ENCODE results near the gene ASPHD2. TPM values are rescaled to one million over a fixed set of nuclear protein-coding genes. Genes with fewer than 3 reads are reported as not detected.
"Not testable (repeated sequence)": the region's sequence is repeated elsewhere in the genome, so short reads cannot be mapped to it uniquely, and the experiment has no call there.

Gene ASPHD2
- total RNA-seq, 1 donor from 2014 or later: 0.13 TPM

DNA sequence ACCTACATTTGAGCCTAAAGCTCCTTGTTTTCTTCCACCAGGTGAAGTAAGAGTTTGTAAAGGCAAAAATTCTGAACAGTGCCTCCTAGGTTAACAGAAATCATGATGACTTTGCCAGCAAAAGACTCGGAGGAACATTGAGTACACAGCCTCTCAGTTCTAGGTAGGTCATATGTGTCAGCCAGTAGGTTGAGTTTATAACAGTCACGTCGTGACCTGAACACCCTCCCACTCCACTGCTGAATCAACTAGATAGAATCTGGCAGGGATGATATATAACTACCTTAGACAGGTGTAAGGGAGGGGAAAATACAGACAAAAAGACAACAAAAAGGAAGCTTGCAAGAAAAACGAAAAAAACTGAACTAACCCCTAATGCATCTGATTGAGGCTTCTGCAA is 12.8 kb upstream of the ASPHD2 start:
- ATAC-seq (no peak), DNase-seq (ENCODE audit: low spot score) (no peak)

GRCh38 chr22:26416670-26417276 is 12.3 kb upstream of the ASPHD2 start:
- no peak for ATAC-seq
- no peak for DNase-seq (ENCODE audit: low spot score)

GRCh38 chr22:26417406-26417805 is 11.7 kb upstream of the ASPHD2 start:
- no peak for DNase-seq (ENCODE audit: low spot score)
- no peak for ATAC-seq

DNA sequence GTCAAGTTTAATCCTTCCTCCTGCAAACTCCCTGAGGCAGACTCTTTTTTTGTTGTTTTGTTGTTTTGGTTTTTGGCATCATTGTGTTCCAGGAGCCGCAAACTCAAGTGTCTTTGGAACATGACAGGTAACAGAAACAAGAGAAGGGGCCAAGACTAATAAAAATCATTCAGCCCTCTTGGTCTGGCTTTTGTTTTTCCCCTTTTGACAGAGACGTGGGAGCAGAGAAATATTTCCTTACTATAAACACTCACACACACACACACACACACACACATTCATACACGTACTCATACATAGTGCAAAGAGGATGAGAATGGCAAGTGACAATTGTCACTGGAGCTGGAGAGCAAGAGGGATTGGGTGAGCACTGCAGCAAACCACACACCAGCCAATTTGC is 10.4 kb upstream of the ASPHD2 start:
- DNase-seq (ENCODE audit: low spot score) (no peak), ATAC-seq (no peak)

DNA sequence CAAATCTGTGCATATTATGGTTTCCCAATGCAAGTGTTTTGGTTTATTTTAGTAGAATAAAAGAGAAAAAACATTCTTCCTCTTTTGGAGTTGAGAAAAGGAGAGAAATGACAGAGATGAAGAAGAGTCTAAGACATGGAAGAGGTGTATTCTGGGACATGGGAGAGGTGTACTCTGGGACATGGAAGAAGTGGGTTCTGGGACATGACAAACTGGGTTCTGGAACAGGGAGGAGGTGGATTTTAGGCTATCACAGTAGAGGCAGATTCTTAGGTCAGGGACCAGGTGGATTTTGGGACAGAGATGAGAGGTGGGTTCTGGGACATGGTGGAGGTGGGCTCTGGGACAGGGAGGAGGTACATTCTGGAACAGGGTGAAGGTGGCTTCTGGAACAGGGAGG is 2.1 kb upstream of the ASPHD2 start:
- no peak for ATAC-seq
- DNase-seq (ENCODE audit: low spot score): no peak

DNA sequence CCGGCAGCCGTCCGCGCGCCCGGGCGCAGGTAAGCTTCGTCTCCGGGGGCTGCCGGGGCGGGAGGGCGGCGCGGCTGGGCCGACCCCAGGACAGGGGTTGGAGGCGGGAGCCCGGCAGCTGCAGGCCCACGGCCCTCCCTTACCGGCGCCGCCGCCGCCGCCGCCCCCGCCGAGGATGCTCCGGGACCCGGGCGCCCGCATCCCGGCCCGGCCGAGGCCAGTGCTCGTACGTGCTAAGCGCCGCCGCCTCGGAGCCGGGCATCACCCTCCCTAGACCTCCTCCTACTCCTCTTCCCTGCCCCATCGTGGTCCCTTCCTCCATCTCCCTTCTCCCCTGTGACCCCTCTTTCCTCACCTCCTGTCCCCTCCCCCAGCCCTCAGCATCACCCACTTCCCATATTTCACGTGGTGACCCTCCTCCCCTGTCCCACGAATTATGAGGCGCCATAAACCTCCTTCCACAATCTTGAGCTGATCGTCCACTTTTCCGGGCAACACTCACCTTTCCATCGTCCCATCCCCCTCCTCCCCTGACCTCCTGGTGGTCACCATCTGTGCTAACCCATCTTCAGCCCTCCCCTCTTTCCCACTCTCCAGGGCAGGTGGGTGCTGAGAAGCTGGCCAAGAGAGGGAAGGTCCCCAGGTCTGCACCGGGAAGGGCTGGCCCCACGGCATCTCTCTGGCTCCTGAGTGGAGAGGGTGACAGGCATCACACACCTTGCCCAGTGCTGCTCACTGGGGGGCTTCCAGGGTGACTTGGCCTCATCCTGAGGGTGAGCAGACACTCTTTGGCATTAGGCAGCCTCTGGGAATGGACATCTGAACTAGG is 612 bp downstream of the ASPHD2 start:
- DNase-seq (ENCODE audit: low spot score) (no peak), ATAC-seq (no peak)

- ATAC-seq (no peak), DNase-seq (ENCODE audit: low spot score) (no peak)
These were observed 1.5 kb downstream of the ASPHD2 start for GRCh38 chr22:26430600-26430999.

GRCh38 chr22:26431261-26431995 is 2.4 kb downstream of the ASPHD2 start:
- ATAC-seq (no peak), DNase-seq (ENCODE audit: low spot score) (no peak)

DNA sequence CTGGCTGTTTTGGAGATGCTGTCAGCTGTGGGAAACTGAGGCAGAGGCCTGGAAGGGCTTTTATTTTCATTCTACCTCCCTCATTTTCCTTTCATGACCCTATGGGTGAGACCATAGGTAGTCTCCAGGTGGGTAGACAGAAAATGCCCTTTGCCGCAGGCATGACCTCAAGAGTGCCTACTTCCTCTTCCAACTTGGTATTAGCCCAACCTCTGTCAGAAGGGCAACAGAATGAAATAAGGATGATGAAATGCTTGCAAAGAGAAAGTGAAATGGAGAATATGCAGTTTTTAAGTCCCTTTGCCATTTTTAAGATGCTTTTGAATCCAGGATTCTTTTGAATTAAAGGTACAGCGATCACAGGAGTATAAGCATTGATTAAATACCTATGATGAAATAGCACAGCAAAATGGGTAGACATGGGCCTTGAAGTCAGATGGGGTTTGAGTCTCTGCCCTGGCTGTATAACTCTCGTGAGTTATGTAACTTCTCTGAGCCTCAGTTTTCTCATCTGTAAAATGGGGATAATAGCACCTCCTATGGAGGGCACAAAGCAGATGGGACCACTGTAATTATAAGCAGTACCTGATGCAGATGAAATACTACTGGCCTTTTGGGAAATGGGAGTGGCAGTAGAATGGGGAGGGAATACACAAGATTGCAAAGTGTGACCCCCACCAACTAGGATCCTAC is 3.7 kb downstream of the ASPHD2 start:
- DNase-seq (ENCODE audit: low spot score) (no peak), ATAC-seq (no peak)

GRCh38 chr22:26433805-26434204 is 4.7 kb downstream of the ASPHD2 start:
- no peak for ATAC-seq
- DNase-seq (ENCODE audit: low spot score): no peak

GRCh38 chr22:26435327-26436093 is 6.5 kb downstream of the ASPHD2 start:
- DNase-seq (ENCODE audit: low spot score) (no peak), ATAC-seq (no peak)

DNA sequence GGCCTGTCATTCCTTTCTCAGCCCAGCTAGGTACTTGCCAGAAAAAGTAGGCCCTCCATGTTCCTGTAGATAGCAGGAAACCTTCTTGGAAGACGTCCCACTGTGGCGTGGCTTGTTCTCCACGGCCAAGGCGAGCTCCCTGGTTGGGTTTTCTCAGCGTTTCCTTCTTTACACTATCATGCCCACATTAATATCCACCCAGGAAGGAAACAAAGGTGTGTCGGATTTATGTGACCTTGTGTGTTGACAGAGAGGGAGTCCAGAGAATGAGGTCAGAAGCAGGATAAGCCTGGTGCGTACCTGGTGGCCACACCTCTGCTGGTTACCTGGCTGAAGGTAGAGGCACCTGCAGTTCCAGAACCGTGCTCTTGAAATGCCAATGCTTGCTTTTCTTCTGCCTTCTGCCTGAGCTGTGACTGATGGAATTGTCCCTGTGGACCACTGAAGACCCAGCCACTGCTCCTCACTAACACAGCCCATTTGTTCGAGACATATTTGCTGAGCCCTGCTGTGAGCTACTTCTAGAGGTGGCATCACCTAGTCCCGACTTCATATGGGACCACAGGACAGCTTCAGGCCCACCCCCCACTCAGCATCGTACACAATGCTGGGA is 7.9 kb downstream of the ASPHD2 start:
- no peak for ATAC-seq

DNA sequence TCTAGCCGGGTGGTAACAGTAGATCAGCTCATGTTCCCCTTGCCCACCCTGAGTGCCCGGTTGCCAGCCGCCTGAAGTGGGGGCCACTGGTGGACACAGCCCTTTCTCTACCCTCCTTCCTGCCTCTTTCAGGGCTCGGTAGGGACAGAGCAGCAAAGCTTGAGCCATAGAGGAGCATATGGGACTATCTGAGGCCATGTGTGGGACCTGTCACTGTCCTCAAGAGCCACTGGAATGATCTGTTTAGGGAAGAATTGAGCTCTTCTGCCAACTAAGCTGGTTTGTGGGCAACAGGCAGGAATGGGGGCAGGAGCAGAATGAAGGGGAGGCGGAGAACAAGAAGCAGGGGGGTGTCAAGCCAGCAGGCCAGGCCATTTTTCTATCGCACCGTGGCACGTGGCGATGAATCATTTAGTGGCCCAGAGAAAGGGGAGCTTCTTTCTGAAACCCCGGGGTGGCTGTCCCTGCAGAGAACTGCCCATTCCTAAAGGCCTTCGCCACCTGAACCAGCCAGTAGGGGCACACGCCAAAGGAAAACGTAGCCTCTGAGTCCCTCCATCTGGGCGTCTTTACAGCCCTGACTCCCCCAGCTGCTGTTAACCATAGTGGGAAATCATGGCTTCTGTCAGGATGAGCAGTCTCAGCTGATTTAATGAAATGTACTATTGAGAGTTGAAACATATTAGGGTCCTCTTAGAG is 8.8 kb downstream of the ASPHD2 start:
- DNase-seq (ENCODE audit: low spot score): no peak
- no peak for ATAC-seq

More for the DNA sequence above, 7.9 kb downstream of the ASPHD2 start:
- no peak for DNase-seq (ENCODE audit: low spot score)

- DNase-seq (ENCODE audit: low spot score); ATAC-seq: not testable (repeated sequence)
These were observed 9.7 kb downstream of the ASPHD2 start for GRCh38 chr22:26438776-26439175.

- no peak for ATAC-seq
These were observed 10.5 kb downstream of the ASPHD2 start for GRCh38 chr22:26439559-26439958.

GRCh38 chr22:26442086-26442756 is 13.2 kb downstream of the ASPHD2 start:
- DNase-seq (ENCODE audit: low spot score) (no peak), ATAC-seq (no peak)

More at GRCh38 chr22:26439559-26439958, 10.5 kb downstream of the ASPHD2 start:
- no peak for DNase-seq (ENCODE audit: low spot score)

DNA sequence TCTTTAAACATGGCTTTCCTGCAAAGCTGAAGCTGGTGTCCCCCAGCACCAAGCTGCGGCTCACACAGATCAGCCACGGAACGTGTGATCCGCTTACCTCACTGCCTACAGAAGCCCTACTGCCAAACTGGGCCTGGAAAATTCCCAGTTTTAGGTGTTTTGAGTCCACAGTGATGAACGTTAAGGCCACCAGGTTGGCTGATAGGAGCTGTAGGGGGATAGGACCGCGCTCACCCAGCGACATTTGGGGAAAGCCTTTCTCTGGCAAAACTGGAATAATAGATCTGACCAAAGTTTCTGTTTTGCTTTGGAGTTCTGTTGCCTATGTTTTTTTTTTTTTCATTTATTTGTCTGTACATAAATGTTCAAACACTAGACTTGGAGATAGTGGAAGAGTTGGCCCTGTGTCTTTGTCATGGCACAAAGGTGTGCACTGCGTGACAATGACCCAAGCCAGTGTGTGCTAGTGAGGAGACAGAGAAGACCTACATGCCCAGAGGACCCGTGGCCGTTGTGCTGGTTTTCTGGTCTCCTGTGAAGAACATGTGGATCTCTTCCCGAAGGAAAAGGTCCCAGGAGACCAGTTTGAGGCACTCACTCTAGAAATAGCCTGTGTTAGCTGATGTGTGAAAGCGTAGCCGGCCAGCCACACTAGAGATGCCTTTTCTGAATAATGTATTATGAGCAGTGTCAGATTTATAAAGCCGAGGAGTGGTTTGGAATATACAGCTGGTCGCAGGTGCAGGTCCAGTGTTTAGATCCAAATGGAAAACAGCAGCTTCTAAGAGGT is 15.0 kb downstream of the ASPHD2 start:
- ATAC-seq: no peak
- DNase-seq (ENCODE audit: low spot score): no peak

- ATAC-seq: no peak
- no peak for DNase-seq (ENCODE audit: low spot score)
These were observed 15.7 kb downstream of the ASPHD2 start for GRCh38 chr22:26444777-26445176.

Data from left lobe of liver (tissue), 2 donors.